Measurements from ENCODE around the gene OBP2B.

DNA sequence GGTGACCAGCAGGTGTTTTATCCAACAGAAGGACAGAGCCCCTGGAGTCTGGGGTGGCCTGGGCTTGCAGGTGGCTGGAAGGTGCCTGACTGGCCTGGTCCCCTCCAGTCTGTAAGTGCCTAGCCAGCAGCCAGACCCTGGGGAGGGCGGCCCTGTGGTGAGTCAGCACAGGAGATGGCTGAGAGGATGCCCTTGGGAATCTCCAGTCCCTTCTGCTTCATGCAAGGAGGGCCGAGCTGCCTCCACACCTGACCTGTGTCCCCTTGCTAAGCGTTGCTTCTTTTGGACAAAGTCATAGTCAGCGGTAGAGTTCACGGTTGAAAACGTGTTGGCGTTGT is 20.2 kb downstream of the OBP2B start:
- TF ChIP-seq, protein P1, sequence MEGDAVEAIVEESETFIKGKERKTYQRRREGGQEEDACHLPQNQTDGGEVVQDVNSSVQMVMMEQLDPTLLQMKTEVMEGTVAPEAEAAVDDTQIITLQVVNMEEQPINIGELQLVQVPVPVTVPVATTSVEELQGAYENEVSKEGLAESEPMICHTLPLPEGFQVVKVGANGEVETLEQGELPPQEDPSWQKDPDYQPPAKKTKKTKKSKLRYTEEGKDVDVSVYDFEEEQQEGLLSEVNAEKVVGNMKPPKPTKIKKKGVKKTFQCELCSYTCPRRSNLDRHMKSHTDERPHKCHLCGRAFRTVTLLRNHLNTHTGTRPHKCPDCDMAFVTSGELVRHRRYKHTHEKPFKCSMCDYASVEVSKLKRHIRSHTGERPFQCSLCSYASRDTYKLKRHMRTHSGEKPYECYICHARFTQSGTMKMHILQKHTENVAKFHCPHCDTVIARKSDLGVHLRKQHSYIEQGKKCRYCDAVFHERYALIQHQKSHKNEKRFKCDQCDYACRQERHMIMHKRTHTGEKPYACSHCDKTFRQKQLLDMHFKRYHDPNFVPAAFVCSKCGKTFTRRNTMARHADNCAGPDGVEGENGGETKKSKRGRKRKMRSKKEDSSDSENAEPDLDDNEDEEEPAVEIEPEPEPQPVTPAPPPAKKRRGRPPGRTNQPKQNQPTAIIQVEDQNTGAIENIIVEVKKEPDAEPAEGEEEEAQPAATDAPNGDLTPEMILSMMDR (IDR thresholded peaks at IDR 0.05): no peak
- TF ChIP-seq EP300 (IDR thresholded peaks at IDR 0.05) (no peak), POLR2A (IDR thresholded peaks at IDR 0.05; ENCODE audit: low read length) (no peak), JUNB (IDR thresholded peaks at IDR 0.05) (no peak), MYC (IDR thresholded peaks at IDR 0.05; ENCODE audit: borderline replicate concordance, low read length) (no peak), CEBPB (IDR thresholded peaks at IDR 0.05) (no peak), KDM1A (IDR thresholded peaks at IDR 0.05; ENCODE audit: low read depth) (no peak), RAD21 (conservative IDR thresholded peaks at IDR 0.05 in 1 of 2, IDR thresholded peaks at IDR 0.05 in 1 of 2) (no peak)
- TF ChIP-seq, protein P2, sequence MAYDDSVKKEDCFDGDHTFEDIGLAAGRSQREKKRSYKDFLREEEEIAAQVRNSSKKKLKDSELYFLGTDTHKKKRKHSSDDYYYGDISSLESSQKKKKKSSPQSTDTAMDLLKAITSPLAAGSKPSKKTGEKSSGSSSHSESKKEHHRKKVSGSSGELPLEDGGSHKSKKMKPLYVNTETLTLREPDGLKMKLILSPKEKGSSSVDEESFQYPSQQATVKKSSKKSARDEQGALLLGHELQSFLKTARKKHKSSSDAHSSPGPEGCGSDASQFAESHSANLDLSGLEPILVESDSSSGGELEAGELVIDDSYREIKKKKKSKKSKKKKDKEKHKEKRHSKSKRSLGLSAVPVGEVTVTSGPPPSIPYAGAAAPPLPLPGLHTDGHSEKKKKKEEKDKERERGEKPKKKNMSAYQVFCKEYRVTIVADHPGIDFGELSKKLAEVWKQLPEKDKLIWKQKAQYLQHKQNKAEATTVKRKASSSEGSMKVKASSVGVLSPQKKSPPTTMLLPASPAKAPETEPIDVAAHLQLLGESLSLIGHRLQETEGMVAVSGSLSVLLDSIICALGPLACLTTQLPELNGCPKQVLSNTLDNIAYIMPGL (CRISPR knock-in tag; IDR thresholded peaks at IDR 0.05; ENCODE audit: borderline replicate concordance): no peak
- TF ChIP-seq, protein P3, sequence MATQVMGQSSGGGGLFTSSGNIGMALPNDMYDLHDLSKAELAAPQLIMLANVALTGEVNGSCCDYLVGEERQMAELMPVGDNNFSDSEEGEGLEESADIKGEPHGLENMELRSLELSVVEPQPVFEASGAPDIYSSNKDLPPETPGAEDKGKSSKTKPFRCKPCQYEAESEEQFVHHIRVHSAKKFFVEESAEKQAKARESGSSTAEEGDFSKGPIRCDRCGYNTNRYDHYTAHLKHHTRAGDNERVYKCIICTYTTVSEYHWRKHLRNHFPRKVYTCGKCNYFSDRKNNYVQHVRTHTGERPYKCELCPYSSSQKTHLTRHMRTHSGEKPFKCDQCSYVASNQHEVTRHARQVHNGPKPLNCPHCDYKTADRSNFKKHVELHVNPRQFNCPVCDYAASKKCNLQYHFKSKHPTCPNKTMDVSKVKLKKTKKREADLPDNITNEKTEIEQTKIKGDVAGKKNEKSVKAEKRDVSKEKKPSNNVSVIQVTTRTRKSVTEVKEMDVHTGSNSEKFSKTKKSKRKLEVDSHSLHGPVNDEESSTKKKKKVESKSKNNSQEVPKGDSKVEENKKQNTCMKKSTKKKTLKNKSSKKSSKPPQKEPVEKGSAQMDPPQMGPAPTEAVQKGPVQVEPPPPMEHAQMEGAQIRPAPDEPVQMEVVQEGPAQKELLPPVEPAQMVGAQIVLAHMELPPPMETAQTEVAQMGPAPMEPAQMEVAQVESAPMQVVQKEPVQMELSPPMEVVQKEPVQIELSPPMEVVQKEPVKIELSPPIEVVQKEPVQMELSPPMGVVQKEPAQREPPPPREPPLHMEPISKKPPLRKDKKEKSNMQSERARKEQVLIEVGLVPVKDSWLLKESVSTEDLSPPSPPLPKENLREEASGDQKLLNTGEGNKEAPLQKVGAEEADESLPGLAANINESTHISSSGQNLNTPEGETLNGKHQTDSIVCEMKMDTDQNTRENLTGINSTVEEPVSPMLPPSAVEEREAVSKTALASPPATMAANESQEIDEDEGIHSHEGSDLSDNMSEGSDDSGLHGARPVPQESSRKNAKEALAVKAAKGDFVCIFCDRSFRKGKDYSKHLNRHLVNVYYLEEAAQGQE (IDR thresholded peaks at IDR 0.05): no peak
- TF ChIP-seq, protein P4, sequence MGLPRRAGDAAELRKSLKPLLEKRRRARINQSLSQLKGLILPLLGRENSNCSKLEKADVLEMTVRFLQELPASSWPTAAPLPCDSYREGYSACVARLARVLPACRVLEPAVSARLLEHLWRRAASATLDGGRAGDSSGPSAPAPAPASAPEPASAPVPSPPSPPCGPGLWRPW (IDR thresholded peaks at IDR 0.05): no peak
- TF ChIP-seq, protein P5, sequence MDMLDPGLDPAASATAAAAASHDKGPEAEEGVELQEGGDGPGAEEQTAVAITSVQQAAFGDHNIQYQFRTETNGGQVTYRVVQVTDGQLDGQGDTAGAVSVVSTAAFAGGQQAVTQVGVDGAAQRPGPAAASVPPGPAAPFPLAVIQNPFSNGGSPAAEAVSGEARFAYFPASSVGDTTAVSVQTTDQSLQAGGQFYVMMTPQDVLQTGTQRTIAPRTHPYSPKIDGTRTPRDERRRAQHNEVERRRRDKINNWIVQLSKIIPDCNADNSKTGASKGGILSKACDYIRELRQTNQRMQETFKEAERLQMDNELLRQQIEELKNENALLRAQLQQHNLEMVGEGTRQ (IDR thresholded peaks at IDR 0.05): no peak
